Fibroblast of mammary gland (primary cell): ENCODE measurements around the gene LAMA1.
A peak's percentile ranks its signal among the peaks of the same experiment; 100 is the strongest.

ENCODE experiments used
- DNase-seq: peaks from one replicate; pipeline ENCODE4 v3.0.0-alpha.2; 2010; ENCODE audit warnings: low read depth
- H3K4me3 ChIP-seq: 2 replicates; pipeline ENCODE4 v1.5.1; 2011; ENCODE audit warnings: low read depth, mild to moderate bottlenecking, low read length, moderate library complexity; ENCODE audit not compliant: control insufficient read depth
- CTCF ChIP-seq: conservative IDR thresholded peaks from 2 replicates; pipeline ENCODE4 v1.5.1; 2011; ENCODE audit warnings: low read depth, low read length, inconsistent platforms; ENCODE audit not compliant: control insufficient read depth, insufficient read depth

Gene LAMA1

DNA sequence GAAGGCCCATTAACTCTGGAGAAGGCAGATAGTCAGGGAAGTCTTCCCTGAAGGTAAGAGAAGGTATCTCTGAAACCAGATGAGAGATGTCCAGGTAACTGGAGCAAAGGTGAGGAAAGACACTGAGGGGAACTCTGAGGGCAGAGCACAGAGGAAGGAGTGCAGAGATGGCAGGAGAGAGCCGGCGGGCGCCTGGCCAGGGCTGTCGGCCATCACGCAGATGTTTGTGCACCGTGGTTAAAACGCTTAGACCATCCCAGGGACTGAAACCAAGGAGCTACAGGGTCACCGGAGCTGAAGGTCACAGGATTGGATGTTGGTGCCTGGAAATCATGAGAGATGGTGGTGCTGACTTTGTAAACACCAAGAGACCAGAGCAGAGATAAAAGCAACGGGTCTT, 55.4 kb downstream of the LAMA1 start:
- no peak for DNase-seq
- H3K4me3 ChIP-seq: no peak overlapping the region
- TF ChIP-seq CTCF: no peak

DNA sequence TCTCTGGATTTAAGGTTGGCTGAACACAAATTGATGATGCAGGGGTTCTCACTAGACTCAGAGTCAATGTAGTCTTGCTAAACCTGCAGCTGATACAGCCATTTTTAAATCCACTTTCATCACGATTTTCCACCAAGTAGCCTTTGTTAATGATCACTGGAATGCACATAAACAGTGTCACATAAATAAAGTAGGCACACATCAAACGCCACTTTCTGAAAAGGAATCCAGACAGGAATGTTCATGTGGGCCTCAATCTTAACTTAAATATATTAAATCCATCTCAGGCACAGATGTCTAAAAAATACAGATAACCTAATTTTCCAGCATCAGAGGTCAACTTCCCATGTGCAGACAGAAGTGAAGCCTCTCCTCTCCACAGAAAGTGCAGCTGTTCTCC, 58.3 kb downstream of the LAMA1 start:
- no peak overlapping the region for H3K4me3 ChIP-seq
- TF ChIP-seq CTCF: no peak
- DNase-seq: no peak

- TF ChIP-seq CTCF: no peak
- no peak overlapping the region for H3K4me3 ChIP-seq
- no peak for DNase-seq
Observed at GRCh38 chr18:7056026-7056425, 61.6 kb downstream of the LAMA1 start.

DNA sequence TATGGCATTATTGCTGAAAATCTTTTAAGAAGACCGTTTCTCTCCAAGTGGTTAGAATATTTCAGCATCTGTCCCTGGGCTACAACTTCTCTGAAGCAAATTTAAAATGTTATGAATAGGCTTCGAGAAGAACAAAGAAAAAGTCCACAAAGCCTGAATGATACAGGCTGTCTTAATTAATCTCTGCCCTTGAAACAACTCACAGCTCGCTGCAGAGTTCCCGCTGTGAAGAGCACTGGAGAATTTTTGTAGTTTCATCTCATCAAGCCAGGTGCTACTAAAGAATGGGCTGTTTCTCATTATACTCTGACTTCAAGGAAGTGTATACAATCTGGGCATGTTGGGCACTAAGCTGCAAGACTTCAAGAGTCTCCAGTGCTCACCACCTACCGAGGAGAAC, 67.6 kb downstream of the LAMA1 start:
- no peak for TF ChIP-seq CTCF
- DNase-seq: no peak
- no peak overlapping the region for H3K4me3 ChIP-seq

- no peak for DNase-seq
Observed at GRCh38 chr18:7048081-7048480, 69.5 kb downstream of the LAMA1 start.

DNA sequence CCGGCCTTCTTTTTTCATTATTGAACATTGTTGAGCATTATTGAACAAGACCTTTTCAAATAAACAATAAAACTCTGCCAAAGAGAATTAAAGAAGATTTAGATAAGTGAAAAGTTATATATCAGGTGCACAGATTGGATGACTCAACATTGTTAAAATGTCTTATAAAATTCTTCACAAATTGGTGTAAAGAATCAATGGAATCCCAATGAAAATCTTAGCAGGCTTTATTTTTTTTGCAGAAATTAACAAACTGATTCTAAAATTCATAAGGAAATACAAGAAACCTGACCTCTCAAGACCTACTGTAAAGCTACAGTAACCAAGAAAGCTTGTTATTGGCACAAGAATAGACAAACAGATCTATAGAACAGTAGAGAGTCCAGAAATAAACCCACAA, 70.3 kb downstream of the LAMA1 start:
- TF ChIP-seq CTCF: no peak

More at GRCh38 chr18:7048081-7048480, 69.5 kb downstream of the LAMA1 start:
- TF ChIP-seq CTCF: no peak
- no peak overlapping the region for H3K4me3 ChIP-seq

GRCh38 chr18:7038330-7038851, 79.2 kb downstream of the LAMA1 start:
- peak; percentile 99 for DNase-seq
- H3K4me3 ChIP-seq: peak overlapping the region; percentile 8
- peak; percentile 72 for TF ChIP-seq CTCF

More for the DNA sequence above, 70.3 kb downstream of the LAMA1 start:
- DNase-seq: no peak
- H3K4me3 ChIP-seq: no peak overlapping the region
